ENCODE data around the gene SMIM26.

- TF ChIP-seq CTCF (conservative IDR thresholded peaks at IDR 0.05; ENCODE audit: low read length) (no peak), EZH2phosphoT487 (IDR thresholded peaks at IDR 0.05; ENCODE audit: borderline replicate concordance) (no peak)
Observed at GRCh38 chr20:18524646-18525045, 42.6 kb upstream of the SMIM26 start.
